Measurements from ENCODE around the gene TEX50. TPM values are rescaled to one million over a fixed set of nuclear protein-coding genes. Genes with fewer than 3 reads are reported as not detected.
A peak's percentile ranks its signal among the peaks of the same experiment; 100 is the strongest.
"Not testable (repeated sequence)": the region's sequence is repeated elsewhere in the genome, so short reads cannot be mapped to it uniquely, and the experiment has no call there.

The TEX50 gene
- polyA plus RNA-seq, 12 donors, result not detected

DNA sequence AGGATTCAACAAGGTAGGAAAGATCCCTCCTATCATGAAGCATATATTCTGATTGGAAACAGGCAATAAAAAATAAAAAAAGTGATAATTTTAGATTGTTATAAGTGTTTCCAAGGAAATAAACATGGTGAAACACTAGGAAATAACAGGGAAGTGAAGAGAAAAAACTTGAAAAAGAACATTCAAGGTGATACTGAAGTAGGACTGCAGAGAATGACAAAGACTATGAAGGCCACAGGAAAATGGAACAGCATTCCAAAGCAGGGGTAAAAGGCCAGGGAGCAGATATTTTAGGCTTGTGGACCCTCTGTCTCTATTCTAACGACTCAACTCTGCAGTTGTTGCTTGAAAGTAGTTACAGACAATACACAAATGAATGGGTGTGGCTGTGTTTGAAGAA, 26.6 kb downstream of the TEX50 start:
- DNase-seq, result no peak

DNA sequence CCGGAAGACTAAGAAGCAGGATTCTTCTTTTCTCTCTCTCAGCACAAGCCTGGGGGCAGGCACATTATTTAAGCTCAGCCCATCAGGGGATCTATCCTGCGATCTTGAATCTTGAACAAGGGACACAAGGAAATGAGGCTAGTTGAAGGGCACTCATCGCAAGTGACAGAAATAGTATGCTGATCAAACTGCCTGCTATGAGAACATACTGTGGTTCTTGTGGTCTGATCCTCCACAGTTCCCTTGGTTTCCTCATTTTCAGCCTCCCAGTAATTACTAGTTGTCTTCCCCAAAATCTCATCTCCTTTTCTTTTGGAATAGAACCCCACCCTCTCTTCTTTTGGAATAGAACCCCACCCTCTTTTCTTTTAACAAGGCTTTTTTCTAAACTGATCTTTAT, 28.0 kb downstream of the TEX50 start:
- DNase-seq, result no peak

DNA sequence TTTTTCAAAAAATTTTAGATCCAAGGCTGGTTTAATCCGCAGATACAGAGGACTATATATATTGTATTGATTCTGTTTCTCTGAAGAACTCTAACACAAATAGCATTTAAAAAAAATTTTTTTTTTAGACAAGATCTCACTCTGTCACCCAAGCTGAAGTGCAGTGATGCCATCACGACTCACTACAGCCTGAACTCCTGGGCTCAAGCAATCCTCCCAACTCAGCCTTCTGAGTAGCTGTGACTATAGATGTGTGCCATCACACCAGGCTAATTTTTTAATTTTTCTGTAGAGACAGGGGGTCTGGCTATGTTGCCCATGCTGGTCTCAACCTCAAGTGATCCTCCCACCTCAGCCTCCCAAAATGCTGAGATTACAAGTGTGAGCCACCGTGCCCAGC, 31.5 kb downstream of the TEX50 start:
- DNase-seq, result no peak

DNA sequence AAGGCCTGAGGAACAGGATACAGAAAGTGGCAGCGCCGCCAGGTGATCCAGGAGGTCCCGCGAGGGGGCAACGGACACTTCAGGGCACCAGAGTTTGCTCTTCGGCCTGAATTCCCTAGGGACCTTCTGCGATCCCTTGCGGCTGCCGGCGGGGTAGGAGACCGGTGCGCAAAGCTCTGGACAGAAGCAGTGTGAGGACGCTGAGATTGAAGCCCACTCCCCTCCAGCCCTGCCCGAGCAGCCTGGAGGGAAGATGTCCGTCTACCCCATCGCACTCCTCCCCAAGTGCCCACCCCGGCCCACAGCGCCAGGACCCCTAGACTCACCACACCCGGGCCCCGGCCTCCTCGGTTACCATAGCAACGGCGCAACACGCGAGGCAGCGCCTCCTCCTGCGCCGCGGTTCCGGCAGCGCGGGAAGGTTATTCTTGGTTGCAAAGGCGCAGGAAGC, 34.4 kb downstream of the TEX50 start, which contains the start of gene ANKRD45:
TSS of gene ANKRD45 (minus strand) at position 361 of the 451 bp plus-strand sequence. CDS start 10,433 bp downstream, outside the sequence.
- DNase-seq, result peak; percentile 33

DNA sequence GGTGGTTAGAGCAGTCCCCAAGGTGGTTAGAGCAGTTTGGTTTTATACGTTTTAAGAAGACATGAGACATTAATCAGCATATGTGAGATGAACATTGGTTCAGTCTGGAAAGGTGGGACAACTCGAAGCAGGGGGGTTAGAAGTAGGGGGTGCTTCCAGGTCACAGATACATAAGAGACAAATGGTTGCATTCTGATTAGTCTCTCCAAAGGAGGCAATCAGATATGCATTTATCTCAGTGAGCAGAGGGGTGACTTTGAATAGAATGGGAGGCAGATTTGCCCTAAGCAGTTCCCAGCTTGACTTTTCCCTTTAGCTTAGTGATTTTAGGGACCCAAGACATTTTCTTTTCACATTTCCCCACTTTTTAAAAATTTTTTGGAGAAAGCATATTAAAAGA, 39.4 kb downstream of the TEX50 start:
- DNase-seq, result not testable (repeated sequence)

DNA sequence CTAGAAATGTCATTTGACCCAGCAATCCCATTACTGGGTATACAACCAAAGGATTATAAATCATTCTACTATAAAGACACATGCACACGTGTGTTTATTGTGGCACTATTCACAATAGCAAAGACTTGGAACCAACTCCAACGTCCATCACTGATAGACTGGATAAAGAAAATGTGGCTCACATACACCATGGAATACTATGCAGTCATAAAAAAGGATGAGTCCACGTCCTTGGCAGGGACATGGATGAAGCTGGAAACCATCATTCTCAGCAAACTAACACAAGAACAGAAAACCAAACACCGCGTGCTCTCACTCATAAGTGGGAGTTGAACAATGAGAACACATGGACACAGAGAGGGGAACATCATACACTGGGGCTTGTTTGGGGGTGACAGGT, 45.0 kb downstream of the TEX50 start:
- DNase-seq, result not testable (repeated sequence)

DNA sequence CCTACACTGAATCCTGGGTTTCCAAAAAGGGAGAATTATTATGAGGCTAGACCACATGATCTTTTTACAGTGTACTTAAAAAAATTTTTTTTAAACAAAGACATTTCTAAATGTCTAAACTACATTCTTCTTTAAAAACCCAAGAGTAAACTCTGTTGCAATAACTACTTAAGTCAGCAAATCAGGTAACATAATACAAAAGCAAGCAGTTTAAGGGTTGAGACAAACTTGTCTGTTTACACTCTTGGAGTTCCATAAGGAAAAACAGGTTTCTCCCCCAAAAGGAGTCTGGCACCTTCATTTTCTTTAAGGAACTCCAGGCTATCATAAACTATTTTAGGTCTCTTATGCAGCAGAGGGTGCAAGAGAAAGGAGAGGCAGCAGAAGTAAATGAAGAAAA, 47.0 kb downstream of the TEX50 start:
- DNase-seq, result no peak

DNA sequence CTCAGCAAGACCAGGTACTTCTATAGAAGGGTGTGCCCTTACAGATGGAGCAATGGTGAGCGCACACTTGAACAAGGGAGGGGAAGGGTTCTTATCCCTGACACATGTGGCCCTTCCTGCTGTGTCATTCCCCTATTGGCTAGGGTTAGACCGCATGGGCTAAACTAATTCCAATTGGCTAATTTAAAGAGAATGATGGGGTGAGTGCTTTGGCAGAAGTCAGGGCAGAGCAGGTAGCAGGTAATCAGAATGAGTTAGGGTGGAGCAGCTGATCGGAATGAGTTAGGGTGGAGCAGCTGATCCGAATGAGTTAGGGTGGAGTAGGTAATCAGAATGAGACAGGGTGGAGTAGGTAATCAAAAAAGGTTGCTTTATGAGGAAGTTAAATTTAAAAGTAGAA, 48.7 kb downstream of the TEX50 start:
- not testable (repeated sequence) for DNase-seq

DNA sequence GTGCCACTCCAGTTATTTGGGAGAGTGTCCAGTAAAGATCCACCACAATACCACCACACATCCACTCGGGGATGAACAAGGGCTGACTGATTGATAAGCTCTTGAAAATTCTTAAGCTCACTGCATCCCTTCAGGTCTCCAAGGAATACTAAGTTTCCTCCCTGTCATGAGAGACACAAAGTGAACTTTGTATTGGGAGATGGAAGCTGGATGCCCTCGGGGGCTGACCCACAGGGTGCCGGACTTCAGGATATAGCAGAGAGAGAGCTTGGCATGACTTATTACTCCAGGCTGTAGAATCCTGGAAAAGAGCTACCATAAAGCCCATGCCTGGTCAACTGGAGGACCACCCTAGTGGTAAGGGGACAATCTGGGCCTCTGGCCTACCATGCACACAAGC, 50.0 kb downstream of the TEX50 start:
- not testable (repeated sequence) for DNase-seq

Other genes starting within 250 kb of the TEX50 start
- 100 to 1,000 TPM in 11 of 12 donors, not detected in 1; 273 to 650 (median 508) TPM for gene PRDX6, start 158.0 kb upstream of the TEX50 start, polyA plus RNA-seq (ENCODE audit: insufficient read length in 12 of 12)
- gene SLC9C2, start 32.3 kb upstream of the TEX50 start, polyA plus RNA-seq (ENCODE audit: insufficient read length in 12 of 12), result under 1 TPM in 2 of 12 donors, not detected in 10; 0.36 to 0.37 TPM
- 1 to 10 TPM in 1 of 12 donors, under 1 TPM in 9, not detected in 2; 0.37 to 1.2 (median 0.70) TPM for gene ANKRD45, start 34.5 kb downstream of the TEX50 start, polyA plus RNA-seq (ENCODE audit: insufficient read length in 12 of 12)
- gene KLHL20, start 79.6 kb downstream of the TEX50 start, polyA plus RNA-seq (ENCODE audit: insufficient read length in 12 of 12), result 10 to 100 TPM in 11 of 12 donors, not detected in 1; 22.0 to 29.6 (median 25.0) TPM
- gene DARS2, start 189.3 kb downstream of the TEX50 start, polyA plus RNA-seq (ENCODE audit: insufficient read length in 12 of 12), result 10 to 100 TPM in 11 of 12 donors, not detected in 1; 12.2 to 16.9 (median 14.8) TPM
- 10 to 100 TPM in 6 of 12 donors, 1 to 10 TPM in 5, not detected in 1; 7.4 to 12.5 (median 10.1) TPM for gene CENPL, start 189.5 kb downstream of the TEX50 start, polyA plus RNA-seq (ENCODE audit: insufficient read length in 12 of 12)
- gene GAS5, start 232.7 kb downstream of the TEX50 start, polyA plus RNA-seq (ENCODE audit: insufficient read length in 12 of 12), result 100 to 1,000 TPM in 11 of 12 donors, not detected in 1; 426 to 773 (median 626) TPM
- 1 to 10 TPM in 11 of 12 donors, not detected in 1; 3.8 to 9.0 (median 6.0) TPM for gene ZBTB37, start 233.0 kb downstream of the TEX50 start, polyA plus RNA-seq (ENCODE audit: insufficient read length in 12 of 12)

All from muscle of arm (tissue), 12 donors.